NT2/D1 (cell line): ENCODE data around the gene SRI.

ENCODE experiments used
- DNase-seq: peaks from one replicate; pipeline ENCODE4 v3.0.0-alpha.2; 2011; ENCODE audit warnings: low read depth, low spot score
- H3K27me3 ChIP-seq: 2 replicates; pipeline ENCODE4 v1.6.0; 2011; ENCODE audit warnings: mild to moderate bottlenecking; ENCODE audit not compliant: insufficient read length, insufficient read depth
- H3K36me3 ChIP-seq: 2 replicates; pipeline ENCODE4 v1.6.1; 2011; ENCODE audit warnings: mild to moderate bottlenecking, low read length, mixed read lengths; ENCODE audit not compliant: insufficient read depth, insufficient read length
- H3K4me1 ChIP-seq: 2 replicates; pipeline ENCODE4 v1.5.1; 2011; ENCODE audit not compliant: insufficient read depth, insufficient read length
- H3K4me3 ChIP-seq: 2 replicates; pipeline ENCODE4 v1.5.1; 2011; ENCODE audit warnings: low read depth; ENCODE audit not compliant: insufficient read length
- H3K9ac ChIP-seq: 2 replicates; pipeline ENCODE4 v1.6.0; 2011; ENCODE audit warnings: low read depth; ENCODE audit not compliant: insufficient read length
- H3K9me3 ChIP-seq: 2 replicates; pipeline ENCODE4 v1.5.1; 2011; ENCODE audit warnings: mild to moderate bottlenecking, low read length; ENCODE audit not compliant: insufficient read depth
- SUZ12 ChIP-seq: IDR thresholded peaks from 2 replicates; pipeline ENCODE4 v1.6.1; 2011; ENCODE audit not compliant: insufficient read length, insufficient read depth; ENCODE audit errors: extremely low read depth
- YY1 ChIP-seq: IDR thresholded peaks from 2 replicates; pipeline ENCODE4 v1.6.1; 2011; ENCODE audit not compliant: insufficient read length, insufficient read depth
- ZNF274 ChIP-seq: IDR thresholded peaks from 2 replicates; pipeline ENCODE4 v1.6.1; 2011; ENCODE audit warnings: mild to moderate bottlenecking, low read depth, low read length

The SRI gene

GRCh38 chr7:88243345-88243909, 23.6 kb upstream of the SRI start:
- H3K9ac ChIP-seq: no peak overlapping the region
- H3K4me1 ChIP-seq: no peaks in the 10 kb centered on the region
- H3K4me3 ChIP-seq: no peak overlapping the region
- no peaks in the 10 kb centered on the region for H3K9me3 ChIP-seq
- H3K36me3 ChIP-seq: no peaks in the 10 kb centered on the region
- no peak for TF ChIP-seq SUZ12
- TF ChIP-seq ZNF274: no peak
- no peak for TF ChIP-seq YY1
- H3K27me3 ChIP-seq: no peaks in the 10 kb centered on the region
- no peak for DNase-seq

- Histone ChIP-seq H3K36me3 (no peaks in the 10 kb centered on the region), H3K9me3 (no peaks in the 10 kb centered on the region), H3K4me3 (no peak overlapping the region), H3K27me3 (no peaks in the 10 kb centered on the region), H3K4me1 (no peaks in the 10 kb centered on the region), H3K9ac (no peak overlapping the region)
- no peak for TF ChIP-seq SUZ12
- TF ChIP-seq YY1: no peak
- no peak for TF ChIP-seq ZNF274
- no peak for DNase-seq
Observed at GRCh38 chr7:88239852-88240251, 20.0 kb upstream of the SRI start.

GRCh38 chr7:88233828-88234227, 14.0 kb upstream of the SRI start:
- Histone ChIP-seq H3K9me3 (no peaks in the 10 kb centered on the region), H3K36me3 (no peaks in the 10 kb centered on the region), H3K27me3 (no peaks in the 10 kb centered on the region), H3K4me1 (no peaks in the 10 kb centered on the region), H3K4me3 (no peak overlapping the region), H3K9ac (no peak overlapping the region)
- TF ChIP-seq SUZ12 (no peak), ZNF274 (no peak), YY1 (no peak)
- DNase-seq: no peak

GRCh38 chr7:88230646-88231045, 10.8 kb upstream of the SRI start:
- H3K4me3 ChIP-seq: no peak overlapping the region
- TF ChIP-seq ZNF274: no peak
- no peak for TF ChIP-seq SUZ12
- TF ChIP-seq YY1: no peak
- no peaks in the 10 kb centered on the region for H3K4me1 ChIP-seq
- no peaks in the 10 kb centered on the region for H3K9me3 ChIP-seq
- no peak overlapping the region for H3K9ac ChIP-seq
- no peaks in the 10 kb centered on the region for H3K36me3 ChIP-seq
- no peak for DNase-seq
- H3K27me3 ChIP-seq: no peaks in the 10 kb centered on the region

- no peaks in the 10 kb centered on the region for H3K27me3 ChIP-seq
- no peaks in the 10 kb centered on the region for H3K4me1 ChIP-seq
- H3K9me3 ChIP-seq: no peaks in the 10 kb centered on the region
- no peak overlapping the region for H3K9ac ChIP-seq
- TF ChIP-seq SUZ12 (no peak), ZNF274 (no peak)
- H3K36me3 ChIP-seq: no peaks in the 10 kb centered on the region
- DNase-seq: no peak
- H3K4me3 ChIP-seq: no peak overlapping the region
Observed at GRCh38 chr7:88229302-88229995, 9.6 kb upstream of the SRI start.

GRCh38 chr7:88226886-88227516, 7.2 kb upstream of the SRI start:
- H3K27me3 ChIP-seq: no peaks in the 10 kb centered on the region
- DNase-seq: no peak
- no peaks in the 10 kb centered on the region for H3K36me3 ChIP-seq
- H3K4me3 ChIP-seq: no peak overlapping the region
- H3K9me3 ChIP-seq: no peaks in the 10 kb centered on the region
- H3K9ac ChIP-seq: no peak overlapping the region
- TF ChIP-seq YY1: no peak
- TF ChIP-seq ZNF274: no peak
- no peak for TF ChIP-seq SUZ12
- H3K4me1 ChIP-seq: no peaks in the 10 kb centered on the region

GRCh38 chr7:88226201-88226600, 6.4 kb upstream of the SRI start:
- no peak overlapping the region for H3K9ac ChIP-seq
- H3K4me3 ChIP-seq: no peak overlapping the region
- no peak for DNase-seq
- no peaks in the 10 kb centered on the region for H3K27me3 ChIP-seq
- no peak for TF ChIP-seq ZNF274
- no peak for TF ChIP-seq SUZ12
- no peak for TF ChIP-seq YY1
- no peaks in the 10 kb centered on the region for H3K9me3 ChIP-seq
- H3K4me1 ChIP-seq: no peaks in the 10 kb centered on the region
- no peaks in the 10 kb centered on the region for H3K36me3 ChIP-seq
